ENCODE results near the gene FMN1.

DNA sequence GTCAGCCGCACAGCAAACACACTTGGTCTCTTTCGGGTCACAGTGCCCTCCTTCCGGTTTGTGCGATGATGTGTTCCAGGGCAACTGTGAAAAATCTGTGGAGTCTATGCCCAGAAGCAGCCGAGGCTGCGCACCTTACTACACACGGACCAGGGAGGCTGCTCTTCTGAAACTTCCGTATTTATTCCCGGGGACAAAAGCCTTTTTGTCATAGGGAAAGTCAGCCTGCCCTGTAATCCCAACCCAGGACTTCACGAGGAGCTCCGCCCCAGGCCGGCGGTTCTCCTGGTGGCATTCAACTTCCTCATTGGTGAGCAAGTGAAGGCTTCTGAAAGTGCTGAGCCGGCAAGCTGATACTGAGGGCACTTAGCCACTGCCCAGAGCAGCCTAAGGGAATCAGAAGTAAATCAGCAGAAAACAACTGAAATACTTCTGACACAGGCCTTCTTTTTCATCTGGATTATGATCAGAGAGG, 126.5 kb downstream of the FMN1 start:
- TF ChIP-seq, protein P1, sequence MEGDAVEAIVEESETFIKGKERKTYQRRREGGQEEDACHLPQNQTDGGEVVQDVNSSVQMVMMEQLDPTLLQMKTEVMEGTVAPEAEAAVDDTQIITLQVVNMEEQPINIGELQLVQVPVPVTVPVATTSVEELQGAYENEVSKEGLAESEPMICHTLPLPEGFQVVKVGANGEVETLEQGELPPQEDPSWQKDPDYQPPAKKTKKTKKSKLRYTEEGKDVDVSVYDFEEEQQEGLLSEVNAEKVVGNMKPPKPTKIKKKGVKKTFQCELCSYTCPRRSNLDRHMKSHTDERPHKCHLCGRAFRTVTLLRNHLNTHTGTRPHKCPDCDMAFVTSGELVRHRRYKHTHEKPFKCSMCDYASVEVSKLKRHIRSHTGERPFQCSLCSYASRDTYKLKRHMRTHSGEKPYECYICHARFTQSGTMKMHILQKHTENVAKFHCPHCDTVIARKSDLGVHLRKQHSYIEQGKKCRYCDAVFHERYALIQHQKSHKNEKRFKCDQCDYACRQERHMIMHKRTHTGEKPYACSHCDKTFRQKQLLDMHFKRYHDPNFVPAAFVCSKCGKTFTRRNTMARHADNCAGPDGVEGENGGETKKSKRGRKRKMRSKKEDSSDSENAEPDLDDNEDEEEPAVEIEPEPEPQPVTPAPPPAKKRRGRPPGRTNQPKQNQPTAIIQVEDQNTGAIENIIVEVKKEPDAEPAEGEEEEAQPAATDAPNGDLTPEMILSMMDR (IDR thresholded peaks at IDR 0.05): no peak
- no peak for TF ChIP-seq POLR2A (IDR thresholded peaks at IDR 0.05)
